ENCODE data around the gene GP5.

The GP5 gene

DNA sequence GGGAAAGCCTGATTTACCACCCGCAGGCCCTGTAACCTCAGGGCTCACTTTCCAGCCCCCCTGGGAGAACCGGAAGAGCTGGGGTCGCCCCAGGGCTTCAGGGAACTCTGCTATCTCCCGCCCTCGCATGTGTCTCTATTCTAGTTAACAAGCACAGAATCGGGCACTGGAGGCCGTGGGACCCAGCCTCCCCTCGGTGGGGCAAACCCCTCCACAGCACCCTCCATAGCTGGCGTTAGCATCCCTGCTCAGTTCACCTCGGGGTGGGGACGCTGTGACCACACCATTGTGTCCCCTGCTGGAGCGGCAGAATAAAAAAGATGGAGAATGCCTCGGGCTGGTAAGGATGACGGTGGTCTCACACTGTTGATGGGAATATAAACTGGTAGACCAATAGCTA is 26.0 kb downstream of the GP5 start:
- H3K4me3 ChIP-seq (replicated peaks; ENCODE audit: insufficient read depth, low read length) = no peak overlapping the region
- TF ChIP-seq CTCF (IDR thresholded peaks at IDR 0.05; ENCODE audit: insufficient read depth, low read length) (no peak), REST (IDR thresholded peaks at IDR 0.05; ENCODE audit: insufficient replicate concordance, low read depth) (no peak), SPI1 (IDR thresholded peaks at IDR 0.05; ENCODE audit: borderline replicate concordance, low read depth) (no peak), GABPA (IDR thresholded peaks at IDR 0.05; ENCODE audit: low read depth) (no peak), POLR2AphosphoS5 (IDR thresholded peaks at IDR 0.05; ENCODE audit: low read depth) (no peak)
- H3K27me3 ChIP-seq (ENCODE audit: insufficient read depth, poor library complexity, severe bottlenecking) = peaks cover 28% of the 10 kb centered on the region
- H3K27ac ChIP-seq (replicated peaks) = no peak overlapping the region
- DNase-seq (ENCODE audit: low read depth in 1 of 2, low spot score in 1 of 2) = no peak

- TF ChIP-seq SPI1 (IDR thresholded peaks at IDR 0.05; ENCODE audit: borderline replicate concordance, low read depth) (no peak), GABPA (IDR thresholded peaks at IDR 0.05; ENCODE audit: low read depth) (no peak), REST (IDR thresholded peaks at IDR 0.05; ENCODE audit: insufficient replicate concordance, low read depth) (no peak), CTCF (IDR thresholded peaks at IDR 0.05; ENCODE audit: insufficient read depth, low read length) (no peak), POLR2AphosphoS5 (IDR thresholded peaks at IDR 0.05; ENCODE audit: low read depth) (no peak)
- H3K4me3 ChIP-seq (replicated peaks; ENCODE audit: insufficient read depth, low read length) = no peak overlapping the region
- DNase-seq (ENCODE audit: low read depth in 1 of 2, low spot score in 1 of 2) = no peak
- H3K27me3 ChIP-seq (ENCODE audit: insufficient read depth, poor library complexity, severe bottlenecking) = peaks cover 25% of the 10 kb centered on the region
- no peak overlapping the region for H3K27ac ChIP-seq (replicated peaks)
Observed at GRCh38 chr3:194370753-194371152, 28.3 kb downstream of the GP5 start.

DNA sequence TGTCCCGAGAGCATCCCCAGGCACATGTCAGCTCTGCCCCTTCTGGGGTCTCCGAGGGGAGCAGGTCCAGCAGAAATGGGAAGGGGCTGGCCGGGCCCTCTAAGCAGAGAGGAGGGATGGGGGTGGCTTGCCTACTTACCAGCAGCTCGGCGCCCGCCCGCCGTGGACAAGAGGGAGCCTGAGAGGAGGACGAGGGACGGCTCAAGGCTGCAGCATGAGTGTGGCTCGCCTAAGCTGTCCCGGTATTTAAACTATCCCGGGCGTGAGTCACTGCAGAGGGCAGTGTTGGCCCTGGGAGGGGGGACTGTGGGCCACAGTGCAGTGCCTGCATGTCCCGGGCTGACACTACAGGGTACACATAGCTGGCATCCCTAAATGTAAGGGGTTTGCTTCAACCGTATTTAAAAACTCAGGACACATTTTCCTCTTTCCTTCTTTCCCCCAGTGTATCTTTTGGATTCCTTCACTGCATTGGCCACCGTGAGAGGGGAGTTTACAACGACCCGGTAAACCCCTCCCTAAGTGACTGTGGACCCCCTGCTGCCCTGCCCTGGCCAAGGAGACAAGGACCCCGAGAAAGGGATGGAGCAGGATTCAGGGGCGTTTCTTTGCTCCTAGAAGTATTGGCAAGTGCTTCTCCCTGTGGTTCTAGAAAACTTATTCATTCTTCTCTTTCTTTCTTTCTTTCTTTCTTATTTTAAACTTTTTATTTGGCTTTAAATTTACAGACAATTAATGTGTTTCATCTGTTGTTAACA is 29.4 kb downstream of the GP5 start, which contains the start of gene LRRC15:
TSS of gene LRRC15 (minus strand) at position 222 of the 758 bp plus-strand sequence. CDS start 8,700 bp downstream, outside the sequence.
- no peak within 1 kb of the TSS for H3K4me3 ChIP-seq (replicated peaks; ENCODE audit: insufficient read depth, low read length)
- TF ChIP-seq SPI1 (IDR thresholded peaks at IDR 0.05; ENCODE audit: borderline replicate concordance, low read depth) (no peak), GABPA (IDR thresholded peaks at IDR 0.05; ENCODE audit: low read depth) (no peak), POLR2AphosphoS5 (IDR thresholded peaks at IDR 0.05; ENCODE audit: low read depth) (no peak), CTCF (IDR thresholded peaks at IDR 0.05; ENCODE audit: insufficient read depth, low read length) (no peak), REST (IDR thresholded peaks at IDR 0.05; ENCODE audit: insufficient replicate concordance, low read depth) (no peak)
- no peak within 1 kb of the TSS for H3K27ac ChIP-seq (replicated peaks)
- peaks cover 23% of the 10 kb centered on the region for H3K27me3 ChIP-seq (ENCODE audit: insufficient read depth, poor library complexity, severe bottlenecking)
- DNase-seq (ENCODE audit: low read depth in 1 of 2, low spot score in 1 of 2) = no peak

All from HL-60 (cell line).